Epithelial cell of esophagus (primary cell): ENCODE data around the gene PBX4.
A peak's percentile ranks its signal among the peaks of the same experiment; 100 is the strongest.

Source experiments
- DNase-seq: peaks from one replicate; pipeline ENCODE4 v3.0.0; 2010; ENCODE audit warnings: low read depth
- H3K4me3 ChIP-seq: 2 replicates; pipeline ENCODE4 v1.5.1; 2011; ENCODE audit warnings: mild to moderate bottlenecking, low read length, control low read depth
- CTCF ChIP-seq: IDR thresholded peaks from 2 replicates; pipeline ENCODE4 v1.5.1; 2011; ENCODE audit warnings: low read depth, mild to moderate bottlenecking, low read length, control low read depth, inconsistent platforms; ENCODE audit not compliant: insufficient read depth; ENCODE audit errors: missing control alignments

The PBX4 gene

GRCh38 chr19:19571071-19571786, 47.3 kb downstream of the PBX4 start:
- no peak for TF ChIP-seq CTCF

DNA sequence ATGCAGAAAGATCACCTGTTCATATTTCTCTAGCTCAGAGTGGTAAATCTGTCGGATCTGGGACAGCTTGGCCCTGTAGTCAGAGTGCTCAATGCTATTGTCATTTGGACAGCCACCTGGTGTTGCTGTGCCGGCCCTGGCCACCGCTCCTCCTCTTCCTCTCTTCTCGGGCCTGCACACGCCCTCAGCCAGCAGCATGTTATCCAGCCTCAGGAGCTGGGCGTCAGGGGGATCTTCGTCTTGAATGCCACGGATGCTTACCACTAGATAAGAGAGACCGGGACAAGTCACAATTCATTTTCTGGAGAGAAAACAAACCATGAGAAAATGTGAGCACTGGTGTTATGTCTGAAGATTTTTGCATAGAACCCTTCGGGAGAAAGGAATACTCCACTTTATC, 47.9 kb downstream of the PBX4 start:
- no peak for DNase-seq
- TF ChIP-seq CTCF, result no peak
- no peak overlapping the region for H3K4me3 ChIP-seq

More at GRCh38 chr19:19571071-19571786, 47.3 kb downstream of the PBX4 start:
- no peak overlapping the region for H3K4me3 ChIP-seq
- no peak for DNase-seq

DNA sequence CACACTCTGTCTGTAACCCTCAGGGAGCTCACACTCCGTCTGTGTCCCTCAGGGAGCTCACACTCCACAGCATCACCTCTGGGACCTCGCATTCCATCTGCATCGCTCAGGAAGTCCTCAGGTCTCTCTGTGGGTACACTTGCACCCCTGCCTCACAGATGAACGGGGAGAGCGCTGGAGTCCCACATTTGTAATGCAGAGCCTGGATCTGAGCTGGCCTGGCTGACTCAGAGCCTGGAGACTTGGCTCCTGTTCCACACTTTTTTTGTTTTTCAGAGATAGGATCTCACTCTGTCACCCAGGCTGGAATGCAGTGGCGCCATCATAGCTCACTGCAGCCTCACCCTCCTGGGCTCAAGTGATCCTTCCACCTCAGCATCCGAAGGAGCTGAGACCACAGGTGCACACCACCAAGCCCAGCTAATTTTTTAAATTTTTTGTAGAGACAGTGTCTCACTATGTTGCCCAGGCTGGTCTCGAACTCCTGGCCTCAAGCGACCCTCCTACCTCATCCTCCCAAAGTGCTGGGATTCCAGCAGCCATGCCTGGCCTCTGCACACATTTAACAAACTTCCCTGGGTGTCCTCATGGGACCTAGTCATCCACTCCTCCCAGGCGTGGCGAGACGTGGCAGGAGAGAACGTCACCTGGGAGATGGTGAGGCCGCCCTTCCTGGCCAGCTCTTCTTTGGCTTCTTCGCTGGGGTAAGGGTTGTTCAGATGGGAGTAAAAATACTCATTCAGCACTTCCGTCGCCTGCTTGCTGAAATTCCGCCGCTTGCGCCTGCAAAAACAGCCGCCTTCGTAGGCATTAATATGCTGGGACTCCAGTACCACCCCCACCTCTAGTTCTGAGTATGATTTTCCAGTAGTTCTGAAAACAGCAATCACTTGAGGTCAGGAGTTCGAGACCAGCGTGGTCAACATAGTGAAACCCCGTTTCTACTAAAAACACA, 49.4 kb downstream of the PBX4 start:
- no peak for TF ChIP-seq CTCF
- no peak overlapping the region for H3K4me3 ChIP-seq
- DNase-seq, result peak; percentile 25

DNA sequence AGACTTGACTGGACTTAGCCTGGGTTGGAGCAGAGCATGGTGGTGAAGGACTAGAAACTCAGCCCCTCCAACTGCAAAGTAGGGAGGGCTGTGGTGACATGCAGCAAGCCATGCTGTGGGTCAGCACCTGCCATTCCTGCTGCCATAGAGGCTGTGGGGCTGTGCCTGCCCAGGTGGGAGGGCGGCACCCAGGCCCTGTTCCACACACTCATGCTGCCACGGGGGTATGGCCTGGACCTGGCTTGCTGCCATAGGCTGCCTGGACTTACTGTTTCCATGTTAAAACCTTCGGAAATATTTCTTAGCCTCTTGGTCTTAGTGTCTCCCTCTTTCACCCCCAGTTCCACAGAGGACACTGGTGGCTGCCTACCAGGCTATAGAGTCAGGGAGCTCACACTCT, 51.1 kb downstream of the PBX4 start:
- no peak for DNase-seq
- TF ChIP-seq CTCF, result no peak
- H3K4me3 ChIP-seq, result no peak overlapping the region

DNA sequence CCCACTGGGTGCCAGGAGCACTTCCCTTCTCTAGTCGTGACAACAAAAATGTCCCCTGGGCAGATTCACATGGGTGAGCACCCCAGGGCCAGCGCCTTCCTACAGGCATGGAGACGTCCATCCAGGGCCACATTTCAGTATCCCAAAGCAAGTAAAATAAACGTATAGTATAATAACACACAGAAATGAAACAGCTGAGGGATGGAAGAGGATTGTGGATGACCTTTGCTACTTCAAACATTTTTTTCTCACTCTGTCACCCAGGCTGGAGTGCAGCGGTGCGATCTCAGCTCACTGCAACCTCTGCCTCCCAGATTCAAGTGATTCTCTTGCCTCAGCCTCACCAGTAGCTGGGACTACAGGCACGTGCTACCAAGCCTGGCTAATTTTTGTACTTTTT, 52.2 kb downstream of the PBX4 start:
- TF ChIP-seq CTCF, result no peak
- H3K4me3 ChIP-seq, result no peak overlapping the region
- DNase-seq, result no peak

DNA sequence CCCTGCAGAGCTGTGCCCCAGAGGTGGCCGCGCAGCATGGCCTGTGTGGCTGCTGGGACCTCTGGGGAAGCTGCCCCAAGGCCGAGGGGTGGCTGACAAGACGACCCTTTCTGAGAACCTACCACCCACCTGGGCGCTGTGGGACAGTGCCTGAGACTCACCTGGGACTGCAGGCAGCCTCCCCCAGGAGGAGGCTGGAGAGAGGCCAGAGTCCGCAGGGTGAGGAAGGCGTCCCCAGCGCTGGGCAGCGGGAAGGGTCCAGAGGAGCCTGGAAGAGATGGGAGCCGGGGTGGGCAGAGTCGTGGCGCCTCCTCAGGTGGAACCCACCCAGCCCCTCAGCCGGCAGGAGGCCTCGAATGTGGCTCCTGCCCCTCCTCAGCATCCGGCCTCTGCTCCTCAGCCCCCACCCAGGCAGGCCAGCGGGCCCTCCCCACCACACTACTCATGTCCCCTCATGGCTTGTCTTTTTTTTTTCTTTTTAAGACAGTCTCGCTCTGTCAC, 55.1 kb downstream of the PBX4 start:
- TF ChIP-seq CTCF, result no peak
- DNase-seq, result no peak
- no peak overlapping the region for H3K4me3 ChIP-seq
